Measurements from ENCODE around the gene ATRIP. TPM values are rescaled to one million over a fixed set of nuclear protein-coding genes. Genes with fewer than 3 reads are reported as not detected.

The ATRIP gene
- total and polyA plus RNA-seq, 2 of the 4 experiments (the other 2 are of a cell fraction) = 6.8 to 10.8 TPM

DNA sequence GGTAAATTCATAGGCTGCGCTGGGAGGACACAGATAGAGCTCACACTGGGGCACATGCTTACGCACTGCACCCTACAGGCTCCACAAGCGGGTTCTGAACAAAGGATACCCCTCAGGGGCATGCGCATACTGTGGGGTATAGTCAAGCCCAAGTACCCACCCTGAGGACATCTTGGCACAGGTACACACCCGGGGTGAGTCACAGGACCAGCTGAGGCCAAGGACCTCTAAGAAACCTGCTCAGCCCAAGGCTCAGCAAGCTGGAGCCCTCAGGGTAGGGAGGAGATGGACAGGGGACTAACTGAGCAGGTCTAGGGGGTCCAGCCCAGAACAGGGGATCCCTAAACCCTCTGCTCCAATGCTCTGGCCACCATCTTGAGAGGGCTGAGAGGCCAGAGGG lies 54.1 kb downstream of the ATRIP start:
- ChIA-PET CTCF (no interaction called here), POLR2A (ENCODE audit: unreplicated experiment) (no interaction called here)
- no peak overlapping the region for H2BK15ac ChIP-seq (ENCODE audit: low read depth, low read length)
- peaks cover 25% of the 10 kb centered on the region for H3K9me1 ChIP-seq (ENCODE audit: insufficient read depth, low read length)
- H4K8ac ChIP-seq (ENCODE audit: low read depth in 2 of 2, low read length in 2 of 2) = no peak overlapping the region
- H3K9ac ChIP-seq (ENCODE audit: low read depth, low read length) = no peak overlapping the region
- no peak overlapping the region for H2AK9ac ChIP-seq (replicated peaks; ENCODE audit: low read depth, low read length, poor library complexity)
- H3K4me2 ChIP-seq (ENCODE audit: low read depth, low read length) = no peak overlapping the region
- H3K18ac ChIP-seq (ENCODE audit: low read depth, low read length) = no peak overlapping the region
- H3K4me3 ChIP-seq (ENCODE audit: insufficient read depth, low read depth, low read length) = no peak overlapping the region
- no peak overlapping the region for H3K56ac ChIP-seq (ENCODE audit: extremely low read depth, insufficient read depth, low read length)
- H4K20me1 ChIP-seq (ENCODE audit: insufficient read depth, low read length) = no peaks in the 10 kb centered on the region; the same call in 1 of the 2 replicates
- H3K4ac ChIP-seq (ENCODE audit: low read depth, low read length) = no peak overlapping the region
- dilution Hi-C loops (cut with HindIII; ENCODE audit: low sequenced_read_pairs, unreplicated experiment) (no loop called here), intact Hi-C loops (cut with micrococcal nuclease) (no loop called here), in situ Hi-C loops (cut with MboI; ENCODE audit: low sequenced_read_pairs) (no loop called here)
- H3K23ac ChIP-seq (ENCODE audit: low read depth, low read length) = no peak overlapping the region
- H2BK20ac ChIP-seq (ENCODE audit: low read depth, low read length) = no peak overlapping the region
- no peak for ATAC-seq (ENCODE audit: low read depth)
- no peak overlapping the region for H4K91ac ChIP-seq (ENCODE audit: insufficient read depth, low read depth, low read length)
- no peaks in the 10 kb centered on the region; the same call in 1 of the 2 replicates for H3K9me3 ChIP-seq (ENCODE audit: control insufficient read depth, insufficient read depth, low read length)
- peaks cover 14% of the 10 kb centered on the region for H3K4me1 ChIP-seq (ENCODE audit: control insufficient read depth, insufficient read depth, low read length)
- no peak overlapping the region for H3K27ac ChIP-seq (ENCODE audit: insufficient read depth, low read length)
- no peaks in the 10 kb centered on the region for H3K27me3 ChIP-seq (ENCODE audit: control insufficient read depth, insufficient read depth, low read length)
- H4K5ac ChIP-seq (ENCODE audit: low read depth, low read length) = no peak overlapping the region
- no peak for TF ChIP-seq CEBPB (IDR thresholded peaks at IDR 0.05; ENCODE audit: low read depth, low read length)
- no peak for TF ChIP-seq MAFK (IDR thresholded peaks at IDR 0.05; ENCODE audit: low read depth, low read length)
- H2AFZ ChIP-seq (replicated peaks; ENCODE audit: low read length, poor library complexity) = peak overlapping the region; percentile 10
- peaks cover 13% of the 10 kb centered on the region for H3K36me3 ChIP-seq (ENCODE audit: control insufficient read depth, insufficient read depth, low read length)
- no peak overlapping the region for H3K14ac ChIP-seq (replicated peaks; ENCODE audit: low read depth, low read length)
- H3K79me1 ChIP-seq (ENCODE audit: low read depth in 1 of 2, low read length in 2 of 2) = peaks cover 13 to 47% of the 10 kb centered on the region in 2 experiments; a peak in 3 of 4 replicates
- H2BK5ac ChIP-seq (ENCODE audit: low read depth, low read length, poor library complexity, severe bottlenecking) = no peak overlapping the region
- H2BK120ac ChIP-seq (ENCODE audit: low read depth, low read length) = no peak overlapping the region
- DNase-seq = no peak
- H2AK5ac ChIP-seq (ENCODE audit: low read depth, low read length) = no peak overlapping the region
- no TSS peak for BruUV-seq (replicated peaks)
- 73% methylated on average over 3 of the region's 5 CpGs; no CpG with 5 or more reads in 1 of the 2 experiments for WGBS, 2 experiments (ENCODE audit: extremely low coverage in 2 of 2, insufficient read length in 1 of 2)

Measured in IMR-90 (cell line).